ENCODE data around the gene DCN.
"Not testable (repeated sequence)": the region's sequence is repeated elsewhere in the genome, so short reads cannot be mapped to it uniquely, and the experiment has no call there.

DCN gene, protein sequence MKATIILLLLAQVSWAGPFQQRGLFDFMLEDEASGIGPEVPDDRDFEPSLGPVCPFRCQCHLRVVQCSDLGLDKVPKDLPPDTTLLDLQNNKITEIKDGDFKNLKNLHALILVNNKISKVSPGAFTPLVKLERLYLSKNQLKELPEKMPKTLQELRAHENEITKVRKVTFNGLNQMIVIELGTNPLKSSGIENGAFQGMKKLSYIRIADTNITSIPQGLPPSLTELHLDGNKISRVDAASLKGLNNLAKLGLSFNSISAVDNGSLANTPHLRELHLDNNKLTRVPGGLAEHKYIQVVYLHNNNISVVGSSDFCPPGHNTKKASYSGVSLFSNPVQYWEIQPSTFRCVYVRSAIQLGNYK

DNA sequence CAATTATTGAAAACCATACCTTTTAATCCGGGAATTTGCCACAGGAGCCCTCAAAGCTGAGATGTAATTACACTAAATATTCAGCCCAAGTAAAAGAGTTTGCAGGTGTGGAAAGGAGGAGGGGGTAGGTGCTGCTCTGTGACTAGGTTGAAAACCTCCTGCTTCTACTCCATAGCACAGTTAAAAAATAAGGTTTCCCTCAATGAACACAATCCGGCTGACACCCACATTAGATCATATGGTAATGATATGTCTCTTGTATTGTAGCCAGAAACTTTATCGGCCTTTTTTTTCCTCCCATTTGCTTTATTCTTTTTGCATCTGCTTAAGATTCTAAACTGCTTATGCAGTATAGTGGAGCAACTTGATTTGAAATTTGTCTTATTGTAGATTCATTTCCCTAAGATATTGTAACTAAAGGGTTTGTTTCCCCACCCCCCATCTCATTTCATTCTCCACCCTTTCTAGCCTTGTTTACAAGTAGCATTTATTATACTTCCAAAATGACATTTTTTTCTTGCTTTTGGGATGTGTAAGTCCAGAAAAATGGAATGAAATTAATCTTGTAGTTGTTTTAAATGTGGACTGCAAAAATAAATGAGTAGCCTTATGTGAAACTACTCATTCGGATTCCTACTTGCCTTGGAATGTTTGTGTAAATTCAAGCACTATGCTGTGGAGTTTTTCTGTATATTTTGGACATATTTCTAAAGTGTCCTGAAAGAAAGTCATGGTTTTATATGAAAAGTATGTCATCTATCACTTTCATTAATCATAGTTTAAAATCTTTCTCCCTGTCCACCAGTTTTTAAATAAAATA is at the start of gene DCN:
TSS of gene DCN (minus strand) at position 182 of the 820 bp plus-strand sequence. CDS start 4,265 bp downstream, outside the sequence.
- DNase-seq, result no peak

DNA sequence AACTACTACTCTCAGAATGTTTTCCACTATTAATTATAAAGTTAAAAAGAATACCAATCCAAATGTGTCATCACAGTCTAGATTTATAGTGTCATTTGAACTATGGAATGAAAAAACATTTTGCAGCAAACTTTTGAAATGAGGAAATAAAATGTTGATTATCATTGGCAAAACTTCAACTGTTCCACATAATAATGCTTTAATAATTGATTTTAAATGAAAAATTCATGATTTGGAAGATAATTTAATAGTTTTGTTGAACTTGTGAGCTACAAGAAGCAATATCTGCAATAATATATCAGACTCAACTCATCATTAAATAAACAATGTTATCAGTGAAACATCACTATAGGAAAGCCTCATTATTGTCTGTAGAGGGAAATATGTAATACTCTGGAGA is 48.2 kb upstream of the DCN start:
- DNase-seq, result no peak

DNA sequence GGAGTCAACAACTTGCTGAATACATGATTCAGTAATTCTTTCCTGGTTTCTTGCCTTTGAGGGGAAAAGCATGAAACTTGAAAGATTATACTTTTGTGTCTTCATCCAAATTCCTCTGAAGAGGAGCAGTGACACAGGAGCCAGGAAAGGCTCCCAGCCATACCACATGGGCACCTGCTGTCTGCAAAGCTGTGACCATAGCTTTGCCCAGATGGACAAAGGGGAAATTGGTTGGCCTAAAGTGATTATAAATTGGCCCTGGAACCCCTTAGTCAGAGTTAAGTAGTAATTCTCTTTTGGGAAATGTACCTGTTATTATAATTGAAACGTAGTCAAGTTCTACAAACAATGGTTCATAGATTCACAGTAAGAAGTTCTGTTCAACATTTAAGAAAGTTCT is 44.3 kb upstream of the DCN start:
- no peak for DNase-seq

DNA sequence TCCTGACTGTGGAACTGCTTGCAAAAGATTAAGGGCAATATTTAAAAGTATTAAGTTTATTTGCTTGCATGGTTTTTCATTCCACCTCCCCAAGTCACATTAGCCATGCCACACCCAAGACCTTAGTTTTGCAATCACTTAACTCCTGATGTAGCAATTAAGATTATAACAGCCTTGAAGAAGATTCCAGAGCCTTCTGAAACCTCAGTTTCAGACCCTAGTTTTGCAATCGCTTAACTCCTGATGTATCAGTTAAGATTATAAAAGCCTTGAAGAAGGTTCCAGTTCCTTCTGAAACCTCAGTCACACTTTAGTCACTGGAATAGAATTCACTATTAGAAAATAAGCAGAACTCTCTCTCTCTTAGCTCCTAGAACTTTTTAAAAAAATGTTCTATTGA is 42.7 kb upstream of the DCN start:
- no peak for DNase-seq

DNA sequence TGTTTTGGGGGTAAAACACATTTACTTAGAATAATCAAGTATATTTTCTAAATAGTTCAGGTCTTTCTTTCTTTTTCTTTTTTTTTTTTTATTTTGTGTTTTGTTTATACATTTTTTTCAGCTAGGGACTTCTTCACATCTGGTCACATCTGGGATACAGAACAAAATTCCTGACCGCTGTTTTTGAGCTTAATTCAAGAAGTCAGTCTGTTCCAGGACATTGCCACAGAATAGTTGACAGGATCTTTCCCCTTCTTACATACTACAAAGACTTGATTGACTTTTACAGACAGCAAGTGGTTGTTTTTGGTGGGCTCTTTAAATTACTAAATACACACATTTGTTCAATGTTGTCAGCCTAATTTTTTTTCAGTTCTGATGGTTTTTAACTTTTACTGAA is 41.8 kb upstream of the DCN start:
- DNase-seq, result no peak

DNA sequence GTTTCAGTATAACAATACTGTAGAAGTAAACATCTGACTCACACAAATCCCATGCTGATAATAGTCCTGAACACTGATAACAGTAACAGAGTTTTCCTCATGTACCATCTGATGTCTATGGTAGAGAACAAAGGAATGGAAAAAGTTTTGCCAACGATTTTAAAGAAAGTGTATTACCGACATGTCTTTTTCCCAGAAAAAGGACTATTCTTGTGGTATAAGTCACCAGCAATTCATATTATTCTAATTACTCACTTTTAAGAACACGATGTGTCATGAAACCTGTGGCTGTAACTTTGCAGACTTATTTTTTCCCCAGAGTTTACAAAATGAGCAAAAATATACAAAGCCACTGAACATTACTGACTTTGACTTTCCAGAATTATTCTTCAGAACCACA is 40.1 kb upstream of the DCN start:
- no peak for DNase-seq

DNA sequence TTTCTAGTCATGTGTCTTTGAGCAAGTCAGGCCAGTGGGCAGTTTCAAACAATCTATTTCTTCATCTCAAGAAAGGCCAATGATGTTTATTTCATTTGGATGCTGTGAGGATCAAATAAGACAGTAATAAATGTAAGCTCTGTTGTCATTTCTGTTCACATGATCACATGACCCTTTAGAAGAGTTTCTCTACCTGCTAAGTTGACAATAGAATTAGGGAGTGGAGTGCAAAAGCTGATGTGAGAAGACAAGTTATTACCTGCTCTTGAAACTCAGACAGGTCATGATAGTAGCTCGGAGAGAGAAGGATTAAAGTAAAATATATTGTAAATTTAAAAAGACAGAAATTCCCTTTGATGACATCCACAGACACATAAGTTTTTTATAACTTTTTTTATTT is 37.3 kb upstream of the DCN start:
- DNase-seq, result no peak

DNA sequence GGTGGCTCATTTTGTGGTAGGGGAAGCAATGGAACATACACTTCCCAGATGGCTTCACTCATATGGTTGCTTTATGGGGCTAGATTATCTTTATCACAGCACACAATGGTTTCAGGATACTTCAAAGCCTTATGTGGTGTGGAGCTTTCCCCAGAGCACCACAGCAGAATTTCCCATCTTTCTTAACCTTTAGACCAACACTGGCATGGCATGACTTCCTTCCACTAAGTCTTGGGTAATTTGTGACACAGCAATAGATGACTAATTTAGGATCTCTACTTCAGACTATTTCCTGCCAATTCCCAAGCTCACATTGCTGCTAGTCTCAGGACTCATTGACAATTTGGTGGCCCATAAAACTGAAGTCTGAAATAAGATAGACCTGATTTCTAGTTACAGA is 36.9 kb upstream of the DCN start:
- DNase-seq, result no peak

DNA sequence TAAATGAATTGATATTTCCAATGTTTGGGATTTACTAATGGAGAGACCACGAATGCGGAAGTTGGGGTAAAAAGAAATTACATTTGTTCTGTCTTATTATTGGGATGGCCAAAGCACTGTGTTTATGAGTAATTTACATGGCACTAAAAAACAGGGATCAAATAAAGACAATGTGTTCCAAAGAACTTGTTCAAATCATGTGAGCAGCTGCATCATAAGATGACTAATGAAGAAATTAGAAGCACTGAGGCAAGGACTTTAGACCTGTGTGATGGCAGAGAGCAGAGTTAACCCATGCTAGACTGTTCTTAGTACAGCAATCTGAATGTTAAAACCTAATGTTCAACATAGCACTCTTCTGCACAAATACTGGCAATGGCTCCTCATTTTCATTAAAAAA is 34.3 kb upstream of the DCN start:
- DNase-seq, result no peak

DNA sequence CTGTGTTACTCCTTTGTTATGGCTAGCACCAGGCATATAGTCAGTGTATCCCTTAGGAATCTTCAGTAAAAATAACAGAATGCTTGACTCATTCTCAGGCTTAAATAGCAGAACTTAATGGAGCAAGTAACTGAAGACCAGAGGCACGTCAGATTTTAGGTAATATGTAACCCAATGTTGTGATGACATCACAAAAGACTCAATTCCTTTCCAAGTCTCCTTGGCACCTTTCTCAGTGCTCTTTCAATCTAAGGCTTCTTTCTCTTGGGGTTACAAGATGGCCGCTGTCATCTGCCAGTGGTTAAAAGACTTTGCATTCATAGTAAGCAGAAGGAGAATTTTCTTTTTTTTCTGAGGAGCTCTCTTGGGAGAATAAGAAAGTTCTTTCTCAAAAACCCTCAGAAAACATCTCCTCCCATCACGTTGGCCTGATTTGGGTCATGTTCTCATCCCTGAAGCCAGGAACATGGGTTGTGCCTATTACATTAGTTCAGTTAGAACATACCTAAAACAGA is 33.4 kb upstream of the DCN start:
- no peak for DNase-seq

DNA sequence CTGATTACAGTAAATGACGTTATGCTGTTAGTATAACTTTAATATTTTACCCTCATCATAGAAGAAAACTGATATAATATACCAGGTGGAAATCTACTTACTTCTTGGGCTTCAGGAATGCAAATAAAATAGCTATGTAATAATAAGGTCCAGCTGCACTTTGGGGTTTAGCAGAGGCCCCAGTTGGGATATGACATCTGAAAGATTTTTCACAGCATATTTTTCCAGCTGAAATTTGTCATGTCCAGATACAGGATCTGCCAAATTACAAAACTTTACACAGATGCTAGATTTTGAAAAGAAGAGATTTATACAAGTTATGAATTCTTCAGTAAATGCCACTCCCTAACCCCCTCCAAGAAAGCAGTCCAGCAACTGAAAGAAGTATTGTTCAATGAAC is 29.2 kb upstream of the DCN start:
- DNase-seq, result no peak

DNA sequence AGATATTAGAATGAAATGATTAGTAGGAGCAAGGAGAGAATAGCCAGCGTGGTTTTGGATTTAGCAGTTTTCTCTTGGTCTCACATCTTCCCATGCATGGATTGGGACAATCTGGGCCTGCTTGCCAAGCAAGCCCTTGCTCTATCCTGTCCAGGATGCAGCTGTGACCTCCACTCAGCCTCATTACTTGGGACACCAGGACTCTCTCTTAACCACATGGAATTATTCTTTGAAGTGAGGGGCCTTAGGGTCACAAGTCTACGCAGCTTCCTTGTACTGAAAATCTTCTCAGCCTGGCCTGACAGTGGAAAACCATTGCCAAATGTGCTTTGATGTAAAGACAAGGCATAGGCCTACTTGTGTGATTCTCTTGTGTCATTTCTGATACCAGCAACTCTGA is 28.0 kb upstream of the DCN start:
- no peak for DNase-seq

DNA sequence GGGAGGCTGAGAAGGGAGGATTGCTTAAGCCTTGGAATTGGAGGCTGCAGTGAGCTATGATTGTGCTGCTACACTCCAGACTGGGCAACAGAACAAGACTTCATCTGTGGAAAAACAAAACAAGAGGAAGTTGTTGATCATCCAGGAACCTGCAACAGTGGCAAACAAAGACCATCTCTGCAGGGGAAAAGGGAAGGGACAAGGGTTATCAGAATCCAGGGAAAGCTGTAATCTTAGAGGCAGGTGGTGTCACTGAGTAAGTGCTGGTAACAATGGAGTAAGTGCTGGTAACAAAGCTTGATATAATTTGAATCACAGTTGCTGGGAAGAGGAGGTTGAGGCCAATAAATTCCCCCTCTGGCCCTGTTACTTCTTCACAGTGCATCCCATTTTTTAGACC is 27.5 kb upstream of the DCN start:
- no peak for DNase-seq

DNA sequence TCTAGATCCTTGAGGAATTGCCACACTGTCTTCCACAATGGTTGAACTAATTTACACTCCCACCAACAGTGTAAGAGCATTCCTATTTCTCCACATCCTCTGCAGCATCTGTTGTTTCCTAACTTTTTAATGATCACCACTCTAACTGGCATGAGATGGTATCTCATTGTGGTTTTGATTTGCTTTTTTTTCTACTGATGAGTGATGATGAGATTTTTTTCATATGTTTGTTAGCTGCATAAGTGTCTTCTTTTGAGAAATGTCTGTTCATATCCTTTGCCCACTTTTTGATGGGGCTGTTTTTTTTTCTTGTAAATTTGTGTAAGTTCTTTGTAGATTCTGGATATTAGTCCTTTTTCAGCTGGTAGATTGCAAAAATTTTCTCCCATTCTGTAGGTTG is 24.7 kb upstream of the DCN start:
- not testable (repeated sequence) for DNase-seq

DNA sequence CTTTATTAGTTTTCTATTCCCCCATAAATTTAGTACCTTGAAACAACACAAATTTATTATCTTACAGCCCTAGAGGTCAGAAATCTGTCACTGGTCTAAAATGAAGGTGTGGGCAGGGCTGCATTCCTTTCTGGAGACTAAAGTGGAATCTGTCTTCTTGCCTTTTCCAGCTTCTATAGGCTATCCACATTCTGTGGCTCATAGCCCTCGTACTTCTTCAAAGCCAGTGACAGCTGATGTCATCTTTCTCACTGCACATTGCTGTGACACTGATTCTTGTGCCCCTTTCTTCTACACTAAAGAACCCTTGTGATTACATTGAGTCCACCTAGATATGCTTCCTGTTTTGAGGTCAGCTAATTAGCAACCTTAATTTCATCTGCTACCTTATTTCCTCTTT is 23.2 kb upstream of the DCN start:
- DNase-seq, result no peak

DNA sequence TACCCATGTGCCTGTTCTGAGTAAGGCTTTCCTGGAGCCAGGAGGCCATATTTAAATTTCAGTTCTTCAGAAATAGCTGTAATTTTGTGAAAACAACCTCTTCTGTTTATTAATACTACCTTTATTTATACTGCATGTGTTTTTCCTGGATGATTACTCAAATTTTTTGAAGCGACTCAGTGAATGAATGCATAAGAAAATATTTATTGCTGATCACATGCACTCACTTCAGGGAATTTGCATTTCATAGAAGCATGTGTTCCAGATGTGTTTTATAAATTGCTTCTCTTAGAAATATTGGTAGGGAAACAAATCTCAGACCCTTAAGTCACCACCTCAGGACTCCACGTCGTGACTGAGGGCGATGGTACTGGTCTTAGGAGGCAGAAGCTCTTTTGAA is 21.8 kb upstream of the DCN start:
- no peak for DNase-seq

DNA sequence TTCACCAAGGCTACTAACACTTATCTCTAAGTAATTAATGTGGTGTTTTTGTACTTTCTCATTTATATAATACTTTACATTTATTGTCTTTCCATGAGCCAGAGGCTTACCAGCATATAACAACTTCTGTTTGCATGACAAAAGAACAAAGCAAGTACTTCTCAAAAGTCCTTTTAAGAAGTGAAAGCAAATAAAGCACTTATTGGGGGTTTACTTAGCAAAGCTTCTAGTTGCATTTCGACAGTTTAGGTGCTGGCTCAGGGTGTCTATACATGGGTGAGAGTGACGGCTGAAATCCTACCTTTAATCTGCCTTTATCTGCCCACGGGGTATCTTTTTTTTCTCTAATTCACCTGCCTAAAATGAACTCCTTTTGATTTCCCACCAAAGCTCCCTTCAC is 21.0 kb upstream of the DCN start:
- no peak for DNase-seq

DNA sequence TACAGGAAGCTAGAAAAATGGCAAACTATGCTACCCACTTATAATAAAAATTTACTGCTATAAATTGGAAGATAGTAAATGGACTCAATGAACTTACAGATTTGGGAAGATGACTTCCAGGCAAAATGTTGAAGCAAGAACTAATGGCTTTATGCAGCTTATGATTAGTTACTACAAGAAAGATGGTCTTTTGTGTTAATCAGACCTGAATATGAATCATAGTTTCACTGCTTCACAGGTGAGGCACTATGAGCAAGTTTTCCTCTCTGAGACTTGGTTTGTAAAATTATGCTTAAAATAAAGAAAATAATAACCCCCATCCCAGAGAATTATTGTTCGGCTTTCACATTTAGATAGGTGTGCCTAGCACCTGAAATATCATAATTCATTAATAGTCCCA is 19.8 kb upstream of the DCN start:
- no peak for DNase-seq

DNA sequence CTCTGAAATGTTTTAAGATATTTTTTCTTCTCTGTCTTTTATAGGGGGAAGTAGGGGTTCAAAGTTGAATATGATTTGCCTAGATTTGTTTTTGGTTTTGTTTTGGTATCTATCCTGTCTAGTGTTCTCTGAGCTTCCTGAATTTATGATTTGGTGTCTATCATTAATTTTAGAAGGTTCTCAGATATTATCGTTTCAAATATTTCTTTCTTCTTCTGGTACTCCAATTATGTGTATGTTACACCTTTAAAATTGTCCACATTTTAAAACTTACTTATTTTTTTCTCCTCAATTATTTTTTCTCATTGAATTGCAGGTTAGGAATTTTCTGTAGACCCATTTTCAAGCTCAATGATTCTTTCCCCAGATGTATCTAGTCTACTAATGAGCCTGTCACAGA is 13.8 kb upstream of the DCN start:
- no peak for DNase-seq

DNA sequence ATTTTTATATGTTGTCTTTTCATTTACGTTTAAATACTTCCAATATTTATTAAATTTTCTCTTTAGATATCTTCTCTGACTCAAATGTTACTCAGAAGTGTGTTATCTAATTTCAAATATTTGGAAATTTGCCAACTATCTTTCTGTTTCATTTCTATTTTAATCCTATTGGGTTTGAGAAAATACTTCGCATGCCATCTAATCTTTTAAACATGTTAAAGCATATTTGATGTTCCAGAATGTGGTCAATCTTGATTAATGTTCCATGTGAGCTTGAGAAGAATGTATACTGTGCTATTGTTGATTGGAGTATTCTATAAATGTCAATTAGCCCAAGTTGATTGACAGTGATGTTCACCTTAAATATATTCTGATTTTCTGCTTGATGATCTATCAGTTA is 11.9 kb upstream of the DCN start:
- DNase-seq, result no peak

DNA sequence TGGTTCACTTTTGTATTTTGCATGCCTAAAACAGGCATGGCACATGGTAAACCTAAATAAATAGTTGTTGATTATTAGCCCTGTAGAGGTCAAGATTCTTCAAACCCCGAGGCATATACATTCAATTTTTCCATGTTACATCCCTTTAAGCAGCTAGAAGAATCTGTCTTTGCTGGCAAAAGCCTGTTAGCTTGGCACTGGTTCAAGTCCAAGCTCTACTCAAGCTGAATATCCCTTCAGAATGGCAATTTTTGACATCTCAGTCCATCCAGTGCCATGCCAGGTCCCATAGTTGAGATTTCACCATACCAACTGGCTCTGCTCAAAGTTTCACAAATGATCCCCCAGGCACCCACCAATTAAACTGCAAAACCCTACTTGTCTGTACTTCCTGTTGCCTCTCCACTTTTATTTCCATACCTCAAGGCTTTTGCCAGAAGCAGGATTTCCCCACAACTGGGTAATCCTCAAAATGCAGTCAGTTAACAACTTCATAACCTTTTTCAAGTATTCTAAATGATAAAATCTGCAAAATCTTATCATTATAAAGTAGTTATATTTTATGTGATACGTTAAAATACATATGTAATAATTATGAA is 9.0 kb upstream of the DCN start:
- DNase-seq, result no peak

DNA sequence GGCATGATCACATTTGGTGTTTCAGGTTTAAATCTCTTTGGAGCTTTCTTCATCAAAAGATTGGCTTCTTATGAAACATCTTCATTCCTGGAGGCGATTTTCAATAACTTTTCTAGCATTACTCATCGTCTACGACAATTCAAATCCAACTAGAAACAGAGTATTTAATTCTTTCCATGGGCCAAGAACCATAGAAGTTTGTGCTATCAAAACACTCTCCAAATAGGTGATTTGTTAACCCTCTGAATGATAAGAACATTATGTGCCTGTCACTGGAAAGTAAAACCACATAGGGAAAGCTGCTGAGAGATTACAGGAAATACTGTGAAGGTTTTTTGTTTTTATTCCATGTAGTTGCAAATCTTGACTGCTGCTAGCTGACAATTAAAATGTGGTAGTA is 6.9 kb upstream of the DCN start:
- no peak for DNase-seq

DNA sequence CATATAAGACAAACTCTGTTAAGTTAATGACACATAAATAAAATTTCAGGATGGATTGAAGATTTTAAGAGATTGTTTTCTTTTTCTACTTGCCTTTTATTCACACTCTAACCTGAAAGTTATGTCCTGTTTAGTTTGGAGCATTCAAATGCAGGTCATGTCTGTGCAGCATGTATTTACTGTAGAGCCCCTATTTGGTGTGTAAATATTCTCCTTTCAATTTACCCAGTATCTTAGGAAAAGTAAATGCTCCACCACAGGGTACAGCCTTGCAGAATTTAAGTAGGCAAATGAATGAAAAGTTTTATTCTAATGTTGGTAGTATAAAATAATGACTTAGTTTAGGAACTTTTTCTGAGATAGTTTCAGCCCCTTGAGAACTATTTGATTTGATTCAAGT is 6.2 kb upstream of the DCN start:
- no peak for DNase-seq

DNA sequence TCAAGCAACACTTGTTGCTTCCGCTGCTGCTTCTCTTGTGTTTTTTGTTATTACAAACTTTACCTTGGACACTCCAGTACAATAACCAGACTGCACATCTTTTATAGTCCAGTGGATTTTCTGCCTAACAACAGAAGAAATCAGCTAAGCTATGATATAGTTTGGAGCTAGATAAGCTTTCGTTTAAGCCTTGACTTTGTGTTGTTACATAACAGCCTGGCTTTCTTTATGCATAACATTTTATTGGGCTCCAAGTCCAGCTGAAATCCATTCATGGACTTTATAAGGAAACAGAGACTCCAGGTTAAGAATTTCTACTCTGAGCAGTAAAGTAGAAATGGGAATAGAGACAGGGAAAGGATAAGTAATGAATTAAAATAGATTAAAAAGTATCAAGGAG is 3.5 kb upstream of the DCN start:
- no peak for DNase-seq

Measured in activated CD4-positive, alpha-beta T cell treated with anti-CD3 and anti-CD28 coated beads for 1 hour (primary cell).